NCI-H2107 (cell line): ENCODE data around the gene CCDC159.
"Not testable (repeated sequence)": the region's sequence is repeated elsewhere in the genome, so short reads cannot be mapped to it uniquely, and the experiment has no call there.

Experiments
- DNase-seq: peaks from one replicate; lab custom pipeline; 2025; lab: John Stamatoyannopoulos, UW

The CCDC159 gene

GRCh38 chr19:11338569-11339253 lies 7.6 kb upstream of the CCDC159 start:
- no peak for DNase-seq

GRCh38 chr19:11339254-11340098 lies 6.8 kb upstream of the CCDC159 start, which contains the start of gene RAB3D:
Gene RAB3D (minus strand): TSS chr19:11339657. CDS start chr19:11337399, 2,258 bp downstream.
- peak; percentile 54 for DNase-seq

GRCh38 chr19:11340099-11340467 lies 6.2 kb upstream of the CCDC159 start:
- DNase-seq: not testable (repeated sequence)

GRCh38 chr19:11342429-11342828 lies 3.9 kb upstream of the CCDC159 start:
- no peak for DNase-seq

- DNase-seq: no peak
These were observed 1.1 kb upstream of the CCDC159 start for GRCh38 chr19:11345122-11345803.

- no peak for DNase-seq
These were observed 1.3 kb downstream of the CCDC159 start for GRCh38 chr19:11347546-11348039.

GRCh38 chr19:11349171-11349570 lies 2.9 kb downstream of the CCDC159 start:
- DNase-seq: no peak

- DNase-seq: not testable (repeated sequence)
These were observed 7.8 kb downstream of the CCDC159 start for GRCh38 chr19:11354102-11354501.

GRCh38 chr19:11355160-11356073 lies 9.1 kb downstream of the CCDC159 start, which contains the start of gene PLPPR2:
Gene PLPPR2 (plus strand): TSS chr19:11355432. CDS start chr19:11357674, 2,242 bp downstream.
- DNase-seq: peak; percentile 86

- DNase-seq: no peak
These were observed 9.7 kb downstream of the CCDC159 start for GRCh38 chr19:11356074-11356397.

GRCh38 chr19:11356676-11357550 lies 10.6 kb downstream of the CCDC159 start:
- DNase-seq: no peak

GRCh38 chr19:11359421-11359820 lies 13.1 kb downstream of the CCDC159 start:
- DNase-seq: no peak

- DNase-seq: no peak
These were observed 14.9 kb downstream of the CCDC159 start for GRCh38 chr19:11361037-11361770.

- DNase-seq: no peak
These were observed 15.7 kb downstream of the CCDC159 start for GRCh38 chr19:11361771-11362731.

- no peak for DNase-seq
These were observed 17.6 kb downstream of the CCDC159 start for GRCh38 chr19:11363881-11364280.

- no peak for DNase-seq
These were observed 18.1 kb downstream of the CCDC159 start for GRCh38 chr19:11364296-11364904.

GRCh38 chr19:11364935-11365334 lies 18.6 kb downstream of the CCDC159 start:
- DNase-seq: no peak

GRCh38 chr19:11365557-11366117 lies 19.3 kb downstream of the CCDC159 start:
- DNase-seq: no peak
